Tibial artery (tissue), 4 donors: ENCODE measurements around the gene PIMREG.
A peak's percentile ranks its signal among the peaks of the same experiment; 100 is the strongest.

ENCODE experiments used
- DNase-seq, 2 donors: peaks; one replicate each; pipeline ENCODE4 v3.0.0-alpha.2; 2019
- H3K27ac ChIP-seq, 2 donors: fragments of 200-600 bp; sonication (generic) in 1 of 2; 1 replicate in 1 of 2; 2 replicates in 1 of 2; pipeline ENCODE4 v1.5.1; 2018 to 2019; ENCODE audit warnings: mild to moderate bottlenecking in 1 of 2
- H3K27me3 ChIP-seq, 2 donors: fragments of 200-600 bp; sonication (generic) in 1 of 2; one replicate each; pipeline versions ENCODE4 v1.5.1 to v1.6.0; 2016 to 2019
- H3K36me3 ChIP-seq, 3 donors: fragments of 200-600 bp; sonication (generic) in 2 of 3; one replicate each; pipeline ENCODE4 v1.5.1; 2016 to 2019; ENCODE audit warnings: mild to moderate bottlenecking in 2 of 3
- H3K4me1 ChIP-seq, 4 donors: fragments of 200-600 bp; sonication (generic) in 2 of 4; 1 replicate in 3 of 4; 2 replicates in 1 of 4; pipeline ENCODE4 v1.5.1; 2016 to 2019
- H3K4me3 ChIP-seq, 2 donors: fragments of 200-600 bp; sonication (generic) in 1 of 2; 1 replicate in 1 of 2; 2 replicates in 1 of 2; pipeline ENCODE4 v1.5.1; 2018 to 2019; ENCODE audit warnings: mild to moderate bottlenecking in 2 of 2
- H3K9me3 ChIP-seq, 3 donors: fragments of 200-600 bp; sonication (generic) in 1 of 3; one replicate each; pipeline ENCODE4 v1.5.1; 2016 to 2019
- CTCF ChIP-seq, 2 experiments: fragments of 200-600 bp in 1 of 2; fragments of 450-650 bp in 1 of 2; IDR thresholded peaks; one replicate each; pipeline ENCODE4 v1.5.1; 2017 to 2019; ENCODE audit warnings: antibody characterized with exemption in 2 of 2, mild to moderate bottlenecking in 1 of 2, moderate library complexity in 1 of 2
- intact Hi-C: fragments of 100-400 bp; cut with DNase I; formaldehyde crosslinking; loops from one replicate; pipeline ENCODE4 v1.15.0; 2023; ENCODE audit warnings: low total_unique reads

PIMREG gene

GRCh38 chr17:6413065-6413464 is 31.2 kb upstream of the PIMREG start:
- H3K36me3 ChIP-seq: no peaks in the 10 kb centered on the region
- no peak overlapping the region for H3K27ac ChIP-seq
- peak in 1 of 2 experiments; percentile 11 for TF ChIP-seq CTCF (IDR thresholded peaks at IDR 0.05)
- no peak overlapping the region for H3K4me3 ChIP-seq
- H3K27me3 ChIP-seq: peaks cover 0 to 48% of the 10 kb centered on the region in 2 donors
- no peaks in the 10 kb centered on the region for H3K4me1 ChIP-seq
- intact Hi-C loops: no loop called here
- H3K9me3 ChIP-seq: no peaks in the 10 kb centered on the region
- DNase-seq: no peak

GRCh38 chr17:6415616-6416015 is 28.6 kb upstream of the PIMREG start:
- H3K4me3 ChIP-seq: no peak overlapping the region
- no peak for DNase-seq
- no peaks in the 10 kb centered on the region for H3K9me3 ChIP-seq
- intact Hi-C loops: no loop called here
- TF ChIP-seq CTCF (IDR thresholded peaks at IDR 0.05): no peak
- no peak overlapping the region for H3K27ac ChIP-seq
- H3K4me1 ChIP-seq: no peaks in the 10 kb centered on the region
- no peaks in the 10 kb centered on the region for H3K36me3 ChIP-seq
- H3K27me3 ChIP-seq: peaks cover 0 to 45% of the 10 kb centered on the region in 2 donors

GRCh38 chr17:6420173-6420641 is 24.0 kb upstream of the PIMREG start:
- Histone ChIP-seq H3K27me3 (peaks cover 0 to 58% of the 10 kb centered on the region in 2 donors), H3K4me1 (no peaks in the 10 kb centered on the region), H3K9me3 (no peaks in the 10 kb centered on the region), H3K36me3 (no peaks in the 10 kb centered on the region), H3K27ac (no peak overlapping the region), H3K4me3 (no peak overlapping the region)
- intact Hi-C loops: loop anchor here (5.0 kb wide), 1 partner anchor 833 kb away; no protein-coding TSS in a partner anchor
- TF ChIP-seq CTCF (IDR thresholded peaks at IDR 0.05): no peak
- no peak for DNase-seq

GRCh38 chr17:6421700-6422604 is 22.3 kb upstream of the PIMREG start:
- peak; percentile 82 to 93 for TF ChIP-seq CTCF (IDR thresholded peaks at IDR 0.05)
- intact Hi-C loops: loop anchor here (5.0 kb wide), 1 partner anchor 835 kb away; no protein-coding TSS in a partner anchor
- peaks cover 0 to 54% of the 10 kb centered on the region in 2 donors for H3K27me3 ChIP-seq

GRCh38 chr17:6422654-6423241 is 21.5 kb upstream of the PIMREG start:
- DNase-seq: no peak
- Histone ChIP-seq H3K9me3 (no peaks in the 10 kb centered on the region), H3K27ac (no peak overlapping the region), H3K27me3 (peaks cover 0 to 48% of the 10 kb centered on the region in 2 donors), H3K4me3 (no peak overlapping the region), H3K4me1 (no peaks in the 10 kb centered on the region), H3K36me3 (no peaks in the 10 kb centered on the region)
- intact Hi-C loops: loop anchor here (5.0 kb wide), 1 partner anchor 835 kb away; no protein-coding TSS in a partner anchor
- TF ChIP-seq CTCF (IDR thresholded peaks at IDR 0.05): no peak

More at GRCh38 chr17:6421700-6422604, 22.3 kb upstream of the PIMREG start:
- H3K9me3 ChIP-seq: no peaks in the 10 kb centered on the region
- peak; percentile 77 to 84 for DNase-seq
- H3K4me3 ChIP-seq: no peak overlapping the region
- no peak overlapping the region for H3K27ac ChIP-seq
- H3K36me3 ChIP-seq: no peaks in the 10 kb centered on the region
- H3K4me1 ChIP-seq: no peaks in the 10 kb centered on the region
